ENCODE results near the gene NNMT. TPM values are rescaled to one million over a fixed set of nuclear protein-coding genes. Genes with fewer than 3 reads are reported as not detected.

Gene NNMT
- total RNA-seq, 1 donor from 2014 or later, result 0.54 TPM

DNA sequence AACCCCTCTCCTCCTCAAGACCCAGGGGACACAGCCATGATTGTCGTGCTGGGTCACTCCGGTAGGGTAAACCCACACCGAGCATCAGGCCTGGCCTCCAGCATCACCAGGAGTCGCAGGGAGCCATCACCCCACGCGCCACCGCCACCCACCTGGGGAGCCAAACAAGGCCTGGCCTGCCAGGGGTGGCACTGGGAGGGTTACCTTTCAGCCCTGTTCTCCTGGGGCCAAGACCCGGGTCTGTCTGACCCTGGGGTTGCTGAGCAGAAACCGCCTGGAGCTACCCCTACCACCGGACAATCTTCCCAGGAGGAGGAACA lies 39.3 kb upstream of the NNMT start:
- no peak overlapping the region for H3K4me3 Mint-ChIP-seq
- H3K27me3 Mint-ChIP-seq (ENCODE audit: low read depth), result peaks cover 47% of the 10 kb centered on the region
- DNase-seq (ENCODE audit: low spot score in 2 of 2, unreplicated experiment in 2 of 2), result no peak
- H3K27ac Mint-ChIP-seq, result no peak overlapping the region
- no peaks in the 10 kb centered on the region for H3K9me3 Mint-ChIP-seq
- no peak for TF ChIP-seq CTCF (IDR thresholded peaks at IDR 0.05; ENCODE audit: unreplicated experiment)
- no peaks in the 10 kb centered on the region for H3K36me3 Mint-ChIP-seq
- peaks cover 14% of the 10 kb centered on the region for H3K4me1 Mint-ChIP-seq

GRCh38 chr11:114257621-114258558 lies 38.3 kb upstream of the NNMT start:
- peaks cover 10% of the 10 kb centered on the region for H3K4me1 Mint-ChIP-seq
- H3K27ac Mint-ChIP-seq, result no peak overlapping the region
- H3K4me3 Mint-ChIP-seq, result no peak overlapping the region

DNA sequence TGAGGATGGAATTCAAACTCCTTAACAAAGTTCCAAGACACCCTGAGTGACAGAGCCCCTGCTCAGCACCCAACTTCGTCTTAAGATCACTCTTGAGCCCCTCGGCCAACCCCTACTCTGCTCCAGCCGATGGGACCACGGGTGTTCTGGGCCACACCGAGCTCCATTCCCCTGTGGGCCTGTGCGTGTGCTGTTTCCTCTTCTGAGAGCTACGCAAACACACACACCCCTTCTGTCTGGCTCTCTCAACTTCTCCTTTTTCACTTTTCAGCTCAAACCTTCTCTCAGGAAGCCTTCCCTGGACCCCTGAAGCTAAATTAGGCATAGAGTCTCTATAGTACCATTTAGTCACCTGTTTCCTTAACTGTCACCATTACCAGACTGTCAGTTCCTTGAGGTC lies 37.5 kb upstream of the NNMT start:
- DNase-seq (ENCODE audit: low spot score in 2 of 2, unreplicated experiment in 2 of 2), result no peak
- no peak overlapping the region for H3K27ac Mint-ChIP-seq
- peaks cover 36% of the 10 kb centered on the region for H3K27me3 Mint-ChIP-seq (ENCODE audit: low read depth)
- H3K9me3 Mint-ChIP-seq, result no peaks in the 10 kb centered on the region
- no peaks in the 10 kb centered on the region for H3K36me3 Mint-ChIP-seq
- peaks cover 9% of the 10 kb centered on the region for H3K4me1 Mint-ChIP-seq
- TF ChIP-seq CTCF (IDR thresholded peaks at IDR 0.05; ENCODE audit: unreplicated experiment), result no peak
- H3K4me3 Mint-ChIP-seq, result no peak overlapping the region

More at GRCh38 chr11:114257621-114258558, 38.3 kb upstream of the NNMT start:
- no peak for DNase-seq (ENCODE audit: low spot score in 2 of 2, unreplicated experiment in 2 of 2)
- H3K27me3 Mint-ChIP-seq (ENCODE audit: low read depth), result peaks cover 37% of the 10 kb centered on the region
- H3K36me3 Mint-ChIP-seq, result no peaks in the 10 kb centered on the region
- TF ChIP-seq CTCF (IDR thresholded peaks at IDR 0.05; ENCODE audit: unreplicated experiment), result no peak
- no peaks in the 10 kb centered on the region for H3K9me3 Mint-ChIP-seq

GRCh38 chr11:114259124-114259526 lies 37.1 kb upstream of the NNMT start:
- Mint-ChIP-seq H3K27me3 (ENCODE audit: low read depth) (peaks cover 36% of the 10 kb centered on the region), H3K27ac (no peak overlapping the region), H3K36me3 (no peaks in the 10 kb centered on the region), H3K4me1 (peaks cover 9% of the 10 kb centered on the region), H3K9me3 (no peaks in the 10 kb centered on the region), H3K4me3 (no peak overlapping the region)
- TF ChIP-seq CTCF (IDR thresholded peaks at IDR 0.05; ENCODE audit: unreplicated experiment), result no peak
- no peak for DNase-seq (ENCODE audit: low spot score in 2 of 2, unreplicated experiment in 2 of 2)

GRCh38 chr11:114259551-114259983 lies 36.6 kb upstream of the NNMT start:
- H3K27me3 Mint-ChIP-seq (ENCODE audit: low read depth), result peaks cover 36% of the 10 kb centered on the region
- no peaks in the 10 kb centered on the region for H3K9me3 Mint-ChIP-seq
- peaks cover 9% of the 10 kb centered on the region for H3K4me1 Mint-ChIP-seq
- H3K36me3 Mint-ChIP-seq, result no peaks in the 10 kb centered on the region
- H3K27ac Mint-ChIP-seq, result no peak overlapping the region
- TF ChIP-seq CTCF (IDR thresholded peaks at IDR 0.05; ENCODE audit: unreplicated experiment), result no peak
- no peak overlapping the region for H3K4me3 Mint-ChIP-seq
- DNase-seq (ENCODE audit: low spot score in 2 of 2, unreplicated experiment in 2 of 2), result no peak
